Subcutaneous abdominal adipose tissue (tissue), 5 donors: ENCODE data around the gene SORCS2.
A peak's percentile ranks its signal among the peaks of the same experiment; 100 is the strongest.

Experiments
- H3K27ac ChIP-seq: one replicate; pipeline ENCODE4 v1.7.0; 2013; ENCODE audit warnings: low read depth, mild to moderate bottlenecking, inconsistent platforms, low read length, moderate library complexity
- H3K27me3 ChIP-seq, 5 donors: one replicate each; pipeline ENCODE4 v1.7.0; 2013; ENCODE audit warnings: low read length in 5 of 5, inconsistent platforms in 1 of 5; ENCODE audit not compliant: control insufficient read depth in 5 of 5, insufficient read depth in 4 of 5
- H3K36me3 ChIP-seq, 5 donors: one replicate each; pipeline ENCODE4 v1.7.0; 2013; ENCODE audit warnings: low read length in 5 of 5; ENCODE audit not compliant: control insufficient read depth in 5 of 5, insufficient read depth in 5 of 5
- H3K4me1 ChIP-seq, 5 donors: one replicate each; pipeline ENCODE4 v1.7.0; 2013; ENCODE audit warnings: low read length in 5 of 5, mild to moderate bottlenecking in 3 of 5, moderate library complexity in 1 of 5; ENCODE audit not compliant: control insufficient read depth in 5 of 5, insufficient read depth in 5 of 5
- H3K4me3 ChIP-seq, 5 donors: one replicate each; pipeline ENCODE4 v1.7.0; 2013; ENCODE audit warnings: low read length in 5 of 5, low read depth in 1 of 5
- H3K9ac ChIP-seq, 5 donors: one replicate each; pipeline ENCODE4 v1.7.0; 2013; ENCODE audit warnings: low read length in 5 of 5, mild to moderate bottlenecking in 4 of 5, moderate library complexity in 3 of 5
- H3K9me3 ChIP-seq, 5 donors: one replicate each; pipeline ENCODE4 v1.7.0; 2013; ENCODE audit warnings: low read length in 5 of 5; ENCODE audit not compliant: control insufficient read depth in 5 of 5
- donor health status: healthy.
- donor health status: healthy.
- donor health status: healthy.
- donor health status: healthy.
- donor health status: healthy.

Gene SORCS2

DNA sequence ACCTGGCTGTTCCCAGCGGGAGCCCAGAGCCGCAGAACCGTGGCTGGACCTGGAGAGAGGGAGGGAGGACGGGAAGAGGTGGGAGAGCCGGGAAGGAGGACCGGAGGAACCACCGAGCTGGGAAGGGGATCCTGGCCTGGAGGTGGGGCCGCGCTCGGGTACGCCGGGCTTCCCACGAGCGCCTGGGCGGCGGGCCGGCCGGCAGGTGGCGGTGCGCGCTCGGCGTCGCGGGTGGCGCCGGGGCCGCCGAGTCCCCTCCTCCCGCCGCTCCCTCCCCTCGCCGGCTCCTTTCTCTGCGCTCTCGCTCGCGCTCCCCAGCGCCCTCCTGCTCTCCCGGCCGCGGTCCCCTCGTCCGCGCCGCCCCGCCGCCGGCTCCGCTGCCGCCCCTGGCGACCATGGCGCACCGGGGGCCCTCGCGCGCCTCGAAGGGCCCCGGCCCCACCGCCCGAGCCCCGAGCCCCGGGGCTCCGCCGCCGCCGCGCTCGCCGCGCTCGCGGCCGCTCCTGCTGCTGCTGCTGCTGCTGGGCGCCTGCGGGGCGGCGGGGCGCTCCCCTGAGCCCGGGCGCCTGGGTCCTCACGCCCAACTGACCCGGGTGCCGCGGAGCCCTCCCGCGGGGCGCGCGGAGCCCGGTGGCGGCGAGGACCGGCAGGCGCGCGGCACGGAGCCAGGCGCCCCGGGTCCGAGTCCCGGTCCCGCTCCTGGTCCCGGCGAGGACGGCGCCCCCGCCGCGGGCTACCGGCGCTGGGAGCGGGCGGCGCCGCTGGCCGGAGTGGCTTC lies at the start of gene SORCS2:
SORCS2 (plus strand) TSS at position 287 of the 778 bp plus-strand sequence.
- H3K4me1 ChIP-seq = peaks cover 0 to 13% (median 10%) of the 10 kb centered on the region in 5 donors
- H3K9me3 ChIP-seq = no peaks in the 10 kb centered on the region
- no peak within 1 kb of the TSS for H3K27ac ChIP-seq
- H3K9ac ChIP-seq = no peak within 1 kb of the TSS
- H3K36me3 ChIP-seq = no peaks in the 10 kb centered on the region
- H3K4me3 ChIP-seq = peak within 1 kb of the TSS in 4 of 5 donors; percentile 22 to 53 (median 40)
- peaks cover 30 to 70% (median 59%) of the 10 kb centered on the region in 5 donors for H3K27me3 ChIP-seq

DNA sequence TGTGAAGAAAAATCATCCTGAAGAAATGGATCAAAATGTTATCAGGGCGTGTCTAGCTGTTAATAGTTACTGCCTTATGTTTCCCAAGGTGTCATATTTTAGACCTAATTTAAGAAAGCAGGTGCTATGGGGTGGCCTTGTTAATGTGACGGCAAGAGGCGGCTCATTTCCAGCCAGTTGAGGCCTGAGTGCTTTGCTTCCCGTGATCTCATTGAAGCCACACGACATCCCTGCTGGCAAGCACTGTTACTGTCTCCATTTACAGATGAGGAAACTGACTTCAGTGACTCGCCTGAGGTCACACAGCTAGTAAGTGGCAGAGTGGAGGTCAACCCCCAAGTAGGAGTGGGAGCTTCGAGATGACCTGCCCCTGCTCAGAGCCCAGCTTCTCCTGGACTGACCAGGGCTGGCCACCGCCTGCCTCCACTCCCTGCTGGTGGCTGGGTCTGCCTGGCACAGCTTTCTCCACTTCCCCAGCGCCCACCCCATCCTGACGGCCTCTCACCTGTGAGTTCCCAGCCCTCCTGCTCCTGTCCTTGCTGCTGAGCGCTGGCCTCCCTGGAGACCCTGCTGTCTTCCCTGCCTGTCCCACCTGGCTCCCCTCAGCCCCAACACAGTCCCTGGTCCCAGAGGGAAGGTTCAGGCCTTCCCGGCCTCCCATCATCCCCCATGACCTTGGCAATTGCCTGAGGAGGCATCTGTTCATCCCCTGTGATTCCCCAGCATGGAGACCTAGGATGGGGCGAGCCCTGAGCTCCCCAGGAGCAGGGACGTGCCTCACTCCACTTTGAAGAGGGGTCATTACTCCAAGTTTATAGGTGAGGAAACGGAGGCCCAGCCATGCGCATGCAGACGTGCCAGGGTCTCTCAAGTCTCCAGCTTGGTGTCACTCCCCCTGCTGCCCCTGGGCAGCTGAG lies 47.7 kb upstream of the SORCS2 start:
- H3K27me3 ChIP-seq = peaks cover 4 to 14% (median 10%) of the 10 kb centered on the region in 5 donors
- H3K9me3 ChIP-seq = no peaks in the 10 kb centered on the region
- H3K4me1 ChIP-seq = no peaks in the 10 kb centered on the region
- no peak overlapping the region for H3K27ac ChIP-seq
- no peaks in the 10 kb centered on the region for H3K36me3 ChIP-seq
- H3K4me3 ChIP-seq = no peak overlapping the region
- no peak overlapping the region for H3K9ac ChIP-seq

DNA sequence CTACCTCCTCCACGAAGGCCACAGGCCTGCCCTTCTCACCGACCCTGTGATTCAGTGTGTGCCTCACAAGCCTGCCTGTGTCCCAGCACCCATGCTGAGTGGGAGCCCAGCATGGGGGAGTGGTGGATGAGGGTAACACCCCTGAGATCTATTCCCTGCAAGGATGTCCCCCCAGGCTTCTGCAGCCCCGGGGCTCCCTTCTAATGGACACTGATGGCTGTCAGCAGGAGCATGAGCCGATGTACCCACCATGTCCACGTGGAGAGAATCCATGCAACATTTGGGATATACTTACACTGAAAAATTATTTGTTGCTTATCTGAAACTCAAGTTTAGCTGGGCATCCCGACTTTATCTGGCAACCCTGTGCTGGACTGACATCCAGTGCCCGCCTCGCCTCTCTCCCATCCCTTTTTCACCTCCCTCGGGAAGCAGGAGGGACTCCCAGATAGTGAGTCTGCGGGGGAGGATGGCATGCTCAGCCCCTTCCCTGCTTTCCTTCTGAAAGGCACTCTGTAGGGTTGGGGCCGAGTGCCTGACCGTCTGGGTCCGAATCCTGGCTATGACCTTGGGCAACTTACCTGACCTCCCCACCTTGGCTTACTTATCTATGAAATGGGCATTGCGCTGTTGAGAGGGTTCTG lies 46.9 kb upstream of the SORCS2 start:
- Histone ChIP-seq H3K9me3 (no peaks in the 10 kb centered on the region), H3K4me3 (no peak overlapping the region), H3K9ac (no peak overlapping the region), H3K27me3 (peaks cover 4 to 16% (median 10%) of the 10 kb centered on the region in 5 donors), H3K4me1 (no peaks in the 10 kb centered on the region), H3K36me3 (no peaks in the 10 kb centered on the region), H3K27ac (no peak overlapping the region)

DNA sequence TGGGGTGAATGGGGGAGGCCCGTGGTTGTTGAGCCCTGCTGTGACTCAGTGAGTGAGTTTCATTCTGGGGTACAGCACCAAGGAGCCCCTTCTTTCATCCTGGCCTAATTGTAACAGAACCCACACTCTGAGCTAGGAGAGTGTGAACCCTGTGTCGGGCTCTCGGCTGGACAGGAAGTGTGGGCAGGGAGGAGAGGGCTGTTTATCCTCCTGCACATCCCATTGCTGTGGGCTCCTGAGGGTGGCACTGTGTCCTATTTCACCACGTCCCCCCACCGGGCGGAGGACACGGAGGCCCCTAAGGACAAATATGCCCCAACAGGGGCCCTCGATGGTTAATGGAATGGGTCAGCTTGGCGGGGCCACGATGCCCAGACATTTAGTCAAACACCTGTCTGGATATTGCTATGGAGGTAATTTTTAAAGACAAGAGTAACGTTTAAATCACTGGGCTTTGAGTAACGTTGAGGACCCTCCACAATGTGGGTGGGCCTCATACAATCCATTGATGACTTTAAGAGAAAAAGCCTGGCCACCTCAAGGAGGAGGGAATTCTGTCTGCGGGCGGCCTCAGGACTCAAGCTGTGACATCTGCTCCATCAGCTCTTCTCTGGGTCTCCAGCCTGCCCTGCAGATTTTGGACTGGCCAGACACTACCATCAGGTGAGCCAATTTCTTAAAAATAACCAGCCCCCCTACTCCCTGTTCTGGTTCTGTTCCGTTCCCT lies 46.1 kb upstream of the SORCS2 start:
- H3K36me3 ChIP-seq = no peaks in the 10 kb centered on the region
- peaks cover 4 to 20% (median 12%) of the 10 kb centered on the region in 5 donors for H3K27me3 ChIP-seq
- H3K9ac ChIP-seq = no peak overlapping the region
- no peaks in the 10 kb centered on the region for H3K4me1 ChIP-seq
- H3K4me3 ChIP-seq = no peak overlapping the region
- no peak overlapping the region for H3K27ac ChIP-seq
- no peaks in the 10 kb centered on the region for H3K9me3 ChIP-seq

DNA sequence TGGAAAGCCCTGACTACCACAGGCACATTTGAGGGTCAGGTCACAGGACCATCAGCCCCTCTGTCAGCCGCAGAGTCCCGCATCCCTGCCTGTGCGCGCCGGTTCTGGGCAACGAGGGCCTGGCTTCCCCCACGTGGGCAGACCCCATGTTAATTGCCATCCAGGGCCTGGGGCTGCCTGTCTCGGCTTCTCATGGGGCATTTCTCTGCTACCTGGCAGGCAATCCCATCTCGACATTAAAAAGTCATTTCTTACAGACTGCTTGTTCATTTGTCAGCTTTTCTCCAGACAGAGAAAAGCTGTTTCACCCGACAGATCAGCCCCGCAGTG lies 45.6 kb upstream of the SORCS2 start:
- no peaks in the 10 kb centered on the region for H3K4me1 ChIP-seq
- peaks cover 5 to 24% (median 12%) of the 10 kb centered on the region in 5 donors for H3K27me3 ChIP-seq
- no peak overlapping the region for H3K27ac ChIP-seq
- H3K4me3 ChIP-seq = no peak overlapping the region
- H3K36me3 ChIP-seq = no peaks in the 10 kb centered on the region
- no peak overlapping the region for H3K9ac ChIP-seq
- no peaks in the 10 kb centered on the region for H3K9me3 ChIP-seq

DNA sequence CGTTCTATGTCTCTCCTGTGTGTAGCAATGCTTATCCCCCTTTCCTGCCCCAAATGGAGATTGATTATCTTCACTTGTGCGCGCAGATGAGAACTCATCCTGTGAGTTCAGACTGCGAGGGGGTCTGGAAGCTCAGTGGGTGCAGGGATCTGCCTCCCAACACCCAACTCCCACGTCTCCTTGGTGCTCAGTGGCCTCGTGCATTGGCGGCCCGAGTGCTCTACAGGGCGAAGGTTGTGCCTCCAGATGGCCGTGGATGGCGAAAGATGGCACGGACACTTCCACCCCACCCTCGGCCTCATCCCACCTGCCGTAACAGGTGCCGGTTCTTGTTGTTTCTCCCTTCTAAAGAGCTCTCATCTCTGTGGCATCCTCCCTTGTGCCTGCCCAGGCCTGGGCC lies 45.1 kb upstream of the SORCS2 start:
- H3K4me3 ChIP-seq = no peak overlapping the region
- no peak overlapping the region for H3K9ac ChIP-seq
- H3K27me3 ChIP-seq = peaks cover 5 to 24% (median 12%) of the 10 kb centered on the region in 5 donors
- no peaks in the 10 kb centered on the region for H3K4me1 ChIP-seq
- no peaks in the 10 kb centered on the region for H3K36me3 ChIP-seq
- H3K9me3 ChIP-seq = no peaks in the 10 kb centered on the region
- no peak overlapping the region for H3K27ac ChIP-seq

DNA sequence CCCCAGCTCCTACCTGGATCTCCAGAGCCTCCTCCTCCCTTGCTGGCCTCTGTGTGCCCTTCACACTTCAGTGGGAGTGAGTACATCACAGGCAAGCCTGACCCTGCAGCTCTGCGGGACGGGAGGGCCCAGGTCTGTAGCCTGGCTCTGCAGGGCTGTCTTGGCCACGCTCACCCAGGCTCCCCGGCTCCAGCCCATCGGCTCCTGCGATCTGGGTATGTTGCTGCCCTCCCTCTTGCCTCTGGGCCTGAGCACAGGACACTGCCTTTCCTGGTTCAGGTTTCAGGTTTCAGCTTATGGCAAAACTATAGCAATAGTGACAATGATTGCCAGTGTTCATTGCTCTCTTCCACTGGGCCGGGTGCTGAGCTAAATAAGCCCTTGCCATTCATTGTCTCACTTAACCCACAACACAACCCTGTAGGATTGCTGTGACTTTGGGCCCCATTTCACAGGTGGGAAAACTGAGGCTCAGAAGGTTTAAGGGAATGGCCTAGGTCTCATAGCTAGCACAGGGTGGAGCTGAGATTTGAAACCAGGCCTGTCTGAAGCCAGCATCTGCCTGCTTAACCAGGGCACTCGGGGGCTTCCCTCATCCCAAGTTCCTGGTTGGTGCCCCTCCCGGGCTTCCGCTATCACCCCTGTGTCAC lies 44.6 kb upstream of the SORCS2 start:
- Histone ChIP-seq H3K27ac (no peak overlapping the region), H3K27me3 (peaks cover 5 to 24% (median 14%) of the 10 kb centered on the region in 5 donors)

DNA sequence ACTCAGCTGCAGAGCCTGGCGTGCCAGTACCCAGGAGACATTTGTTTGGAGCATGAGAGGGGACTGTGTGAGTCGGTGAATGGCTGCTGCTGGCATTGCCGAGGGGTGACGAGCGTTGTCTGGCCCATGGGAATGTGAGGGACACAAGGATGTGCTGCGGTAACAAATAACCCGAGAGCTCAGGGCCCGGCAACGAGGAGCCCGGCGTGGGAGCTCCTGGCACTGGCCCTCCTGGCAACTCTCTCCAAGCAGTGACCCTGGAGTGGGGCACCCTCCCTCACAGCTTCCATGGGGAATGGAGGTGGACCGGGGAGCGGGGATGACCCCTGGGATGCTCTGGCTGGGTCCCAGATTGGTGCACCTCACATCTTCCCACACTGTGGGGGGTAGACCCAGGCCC lies 44.0 kb upstream of the SORCS2 start:
- Histone ChIP-seq H3K4me1 (no peaks in the 10 kb centered on the region), H3K9me3 (no peaks in the 10 kb centered on the region), H3K27ac (no peak overlapping the region), H3K36me3 (no peaks in the 10 kb centered on the region), H3K4me3 (no peak overlapping the region), H3K27me3 (peaks cover 5 to 24% (median 17%) of the 10 kb centered on the region in 5 donors), H3K9ac (no peak overlapping the region)

More for the DNA sequence above, 44.6 kb upstream of the SORCS2 start:
- H3K4me1 ChIP-seq = no peaks in the 10 kb centered on the region
- no peaks in the 10 kb centered on the region for H3K36me3 ChIP-seq
- H3K9ac ChIP-seq = no peak overlapping the region
- H3K9me3 ChIP-seq = no peaks in the 10 kb centered on the region
- H3K4me3 ChIP-seq = no peak overlapping the region

DNA sequence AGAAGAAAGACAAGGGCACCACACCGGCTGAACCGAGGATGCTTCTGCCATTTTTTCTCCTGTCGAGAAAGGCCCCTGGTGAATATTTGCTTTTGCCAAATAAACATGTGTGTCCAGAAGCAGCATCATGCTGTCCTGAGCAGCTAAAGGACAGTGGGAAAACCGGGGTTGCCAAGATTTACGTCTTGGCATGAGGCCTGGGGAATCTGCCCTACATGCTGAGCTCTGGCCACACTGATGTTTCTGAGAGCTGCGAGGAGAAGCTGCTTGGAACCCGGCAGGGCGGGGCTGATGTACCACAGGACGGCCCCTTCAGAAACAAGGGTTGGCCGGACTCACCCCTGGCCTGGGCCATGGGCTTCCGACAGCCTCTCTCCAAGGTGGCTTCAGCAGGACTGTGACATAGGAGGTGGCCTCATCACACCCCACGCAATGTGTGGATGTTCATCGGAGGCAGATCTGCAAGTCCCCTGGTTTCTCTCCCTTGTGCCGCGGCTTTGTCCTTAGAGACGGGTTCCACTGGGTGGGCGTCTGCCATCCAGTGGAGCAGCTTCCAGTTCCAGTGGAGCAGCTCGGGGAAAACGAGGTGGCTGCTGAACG lies 42.2 kb upstream of the SORCS2 start:
- H3K27ac ChIP-seq = no peak overlapping the region
- no peaks in the 10 kb centered on the region for H3K36me3 ChIP-seq
- H3K9ac ChIP-seq = no peak overlapping the region
- H3K9me3 ChIP-seq = no peaks in the 10 kb centered on the region
- no peak overlapping the region for H3K4me3 ChIP-seq
- H3K27me3 ChIP-seq = peaks cover 7 to 36% (median 24%) of the 10 kb centered on the region in 5 donors
- H3K4me1 ChIP-seq = no peaks in the 10 kb centered on the region
